NCI-H460 (cell line): ENCODE data around the gene PLSCR2. TPM values are rescaled to one million over a fixed set of nuclear protein-coding genes. Genes with fewer than 3 reads are reported as not detected.
"Not testable (repeated sequence)": the region's sequence is repeated elsewhere in the genome, so short reads cannot be mapped to it uniquely, and the experiment has no call there.

ENCODE experiments used
- DNase-seq: peaks from one replicate; pipeline ENCODE4 v3.0.0-alpha.2; 2016; ENCODE audit warnings: low read depth; ENCODE audit errors: extremely low read depth
- total RNA-seq: library from RNA; depleted of rRNA; stranded (reverse); fragments of >200 nt; shearing (Covaris generic); gene quantifications from 2 replicates; pipeline ENCODE4 v1.2.3, GENCODE V29; 2014; rRNA removed

The PLSCR2 gene
- total RNA-seq, 1 experiment from 2014 or later: not detected

GRCh38 chr3:146431240-146431639 is 38.1 kb downstream of the PLSCR2 start:
- no peak for DNase-seq

DNA sequence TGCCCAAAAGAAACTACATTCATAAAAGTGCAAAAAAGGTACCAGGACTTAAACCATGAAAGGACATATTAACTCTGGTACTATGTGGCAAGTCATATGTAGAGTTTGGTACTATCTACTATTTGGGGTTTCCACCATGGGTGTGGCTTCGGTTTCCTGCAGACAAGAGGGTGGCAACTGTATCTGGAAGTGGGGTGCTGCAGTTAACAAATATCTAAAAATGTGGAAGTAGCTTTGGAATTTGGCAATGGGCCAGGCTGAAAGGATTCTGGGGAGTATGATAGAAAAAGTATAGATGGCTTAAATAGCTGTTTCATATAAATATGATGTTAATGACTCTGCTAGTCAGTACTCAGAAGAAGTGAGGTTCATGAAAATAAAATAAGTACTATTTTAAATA is 44.0 kb downstream of the PLSCR2 start:
- DNase-seq: no peak

DNA sequence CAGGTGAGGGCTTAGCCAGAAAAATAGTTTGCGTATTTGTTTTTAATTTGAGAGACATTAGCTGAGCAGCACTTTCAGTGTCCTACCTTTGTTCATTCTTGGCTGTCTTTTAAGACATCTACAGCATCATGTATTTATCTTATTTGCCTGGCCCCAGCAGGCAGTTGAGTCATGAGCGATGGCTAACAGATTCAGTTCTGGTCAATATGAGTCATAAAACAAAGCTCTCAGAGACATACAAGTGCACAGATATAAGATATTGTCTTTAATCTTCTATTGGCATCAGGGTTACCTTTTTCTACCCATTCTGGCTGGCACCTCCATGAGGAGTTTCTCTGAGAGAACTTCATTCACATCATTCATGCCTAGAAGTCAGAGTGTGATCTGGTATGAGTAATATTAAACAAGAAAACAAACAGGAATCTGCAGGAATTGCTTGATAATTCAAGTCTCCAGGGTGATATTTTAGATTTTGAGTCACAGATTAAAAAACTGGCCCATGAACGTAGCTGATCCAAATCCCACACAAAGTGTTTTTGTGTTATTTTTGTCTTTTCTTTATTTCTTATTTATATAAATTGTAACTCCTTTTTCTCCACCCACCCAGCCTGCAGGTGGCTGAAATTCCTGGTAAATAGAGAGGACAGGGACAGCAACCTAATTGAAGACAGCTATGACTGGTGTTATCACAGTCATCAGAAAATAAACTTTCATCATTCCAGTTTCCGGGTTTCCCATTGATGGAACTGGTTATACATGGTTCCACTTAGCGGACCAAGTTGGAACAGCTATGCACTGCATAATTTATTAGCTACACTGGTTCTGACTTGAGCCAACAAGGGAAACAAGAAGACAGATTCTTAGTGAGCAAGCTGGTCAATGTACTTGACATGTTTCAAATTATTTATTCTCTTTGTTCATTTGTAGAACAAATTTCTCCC is 47.3 kb downstream of the PLSCR2 start:
- no peak for DNase-seq

DNA sequence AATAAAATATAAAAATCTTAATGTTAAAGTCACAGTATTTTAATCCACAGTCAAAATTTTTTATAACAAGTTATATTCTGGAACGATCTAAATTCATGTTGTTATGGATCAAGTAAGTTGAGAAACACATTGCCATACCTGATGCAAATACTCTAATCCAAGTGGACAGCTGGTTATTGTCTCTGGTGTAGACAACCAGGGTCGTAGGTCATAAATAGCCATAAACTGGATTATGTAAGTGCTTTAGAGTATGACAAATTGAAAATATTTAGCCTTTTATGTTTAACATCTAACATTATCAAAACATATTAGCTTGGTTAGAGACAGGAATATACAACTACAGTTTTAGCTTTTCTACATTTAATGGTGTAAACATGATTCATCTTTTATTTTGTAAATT is 53.0 kb downstream of the PLSCR2 start:
- DNase-seq: no peak

DNA sequence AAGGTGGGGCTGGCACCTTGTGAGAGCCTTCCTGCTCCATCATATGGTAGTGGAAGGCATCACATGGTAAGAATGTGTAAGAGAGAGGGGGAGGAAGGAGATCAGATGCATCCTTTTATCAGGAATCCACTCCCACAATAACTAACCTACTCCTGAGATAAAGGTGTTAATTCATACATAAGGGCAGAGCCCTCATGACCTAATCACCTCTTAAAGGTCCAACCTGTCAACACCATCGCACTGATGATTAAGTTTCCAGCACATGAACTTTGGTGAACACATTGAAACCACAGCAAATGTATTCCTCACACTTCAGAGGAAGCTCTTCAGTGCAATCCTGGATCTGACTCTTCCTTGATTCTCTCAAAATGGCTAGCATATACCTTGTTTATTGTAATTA is 55.4 kb downstream of the PLSCR2 start:
- DNase-seq: no peak

DNA sequence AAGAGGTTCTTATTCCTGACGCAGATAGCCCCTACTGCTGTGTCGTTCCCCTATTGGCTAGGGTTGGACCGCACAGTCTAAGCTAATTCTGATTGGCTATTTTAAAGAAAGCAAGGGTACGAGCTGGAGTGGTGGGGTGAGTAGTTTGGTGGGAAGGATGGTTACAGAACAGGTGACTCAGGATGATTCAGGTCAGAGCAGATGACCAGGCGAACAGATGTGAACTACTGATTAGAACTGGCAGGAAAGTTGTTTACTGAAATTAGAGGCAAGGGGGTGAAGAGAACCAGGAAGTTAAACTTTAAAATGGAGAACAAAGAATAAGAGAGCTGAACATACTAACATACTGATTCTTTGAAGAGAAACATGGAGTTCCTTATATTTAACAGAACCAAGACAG is 56.6 kb downstream of the PLSCR2 start:
- DNase-seq: not testable (repeated sequence)

GRCh38 chr3:146407956-146408355 is 61.4 kb downstream of the PLSCR2 start:
- no peak for DNase-seq

GRCh38 chr3:146404436-146404835 is 64.9 kb downstream of the PLSCR2 start:
- no peak for DNase-seq

DNA sequence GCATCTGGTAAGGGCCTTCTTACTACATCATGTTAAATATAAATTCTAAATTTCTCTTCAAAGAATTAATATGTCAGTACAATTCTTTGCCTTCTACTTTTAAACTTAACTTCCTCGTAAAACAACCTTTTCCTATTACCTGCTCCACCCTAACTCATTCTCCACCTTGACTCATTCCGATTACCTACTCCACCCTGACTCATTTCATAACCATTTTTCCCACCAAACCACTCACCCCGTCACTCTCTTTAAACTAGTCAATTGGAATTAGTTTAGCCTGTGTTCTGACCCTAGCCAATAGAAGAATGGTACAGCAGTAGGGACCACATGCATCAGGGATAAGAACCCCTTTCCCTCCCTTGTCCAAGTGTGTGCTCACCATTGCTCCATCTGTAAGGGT is 65.6 kb downstream of the PLSCR2 start:
- DNase-seq: no peak

GRCh38 chr3:146396792-146397191 is 72.6 kb downstream of the PLSCR2 start:
- no peak for DNase-seq

GRCh38 chr3:146395164-146395563 is 74.2 kb downstream of the PLSCR2 start:
- DNase-seq: no peak

- no peak for DNase-seq
These were observed 78.4 kb downstream of the PLSCR2 start for GRCh38 chr3:146390957-146391356.

DNA sequence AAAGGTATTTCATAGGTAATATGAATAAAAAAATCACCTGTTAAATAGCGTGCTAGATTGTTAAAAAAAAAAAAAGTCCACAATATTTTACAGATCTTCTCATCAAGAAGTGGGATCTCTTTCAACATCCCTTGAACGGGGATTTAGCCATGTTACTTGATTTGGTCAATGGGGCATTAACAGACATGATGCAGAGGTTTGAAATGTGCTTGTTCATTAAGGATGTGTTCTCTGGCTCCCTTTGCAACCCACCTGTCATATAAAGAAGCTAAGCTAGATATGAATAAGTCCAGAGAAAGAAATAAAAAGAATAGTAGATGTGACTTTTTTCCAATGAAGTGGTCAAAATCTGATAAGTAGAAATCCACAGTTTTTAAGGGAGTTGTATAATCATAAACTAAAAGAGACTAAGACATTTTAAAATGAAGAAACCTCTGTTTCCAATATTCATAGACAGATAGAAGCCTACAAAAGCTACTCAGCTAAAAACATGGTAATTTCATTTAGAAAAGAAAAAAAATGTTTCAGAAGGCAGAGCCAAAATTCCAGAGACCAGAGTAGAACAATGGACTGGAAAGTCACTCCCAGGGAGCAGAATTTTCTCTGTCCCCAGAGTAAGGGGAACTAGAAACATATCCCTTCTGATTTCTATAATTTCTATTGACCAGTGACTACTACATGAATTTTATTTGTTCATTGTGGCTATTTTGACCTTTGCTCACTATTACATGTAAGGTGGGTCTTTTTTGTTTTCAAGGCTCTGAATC is 79.2 kb downstream of the PLSCR2 start:
- DNase-seq: no peak

- DNase-seq: no peak
These were observed 81.8 kb downstream of the PLSCR2 start for GRCh38 chr3:146387566-146387965.

DNA sequence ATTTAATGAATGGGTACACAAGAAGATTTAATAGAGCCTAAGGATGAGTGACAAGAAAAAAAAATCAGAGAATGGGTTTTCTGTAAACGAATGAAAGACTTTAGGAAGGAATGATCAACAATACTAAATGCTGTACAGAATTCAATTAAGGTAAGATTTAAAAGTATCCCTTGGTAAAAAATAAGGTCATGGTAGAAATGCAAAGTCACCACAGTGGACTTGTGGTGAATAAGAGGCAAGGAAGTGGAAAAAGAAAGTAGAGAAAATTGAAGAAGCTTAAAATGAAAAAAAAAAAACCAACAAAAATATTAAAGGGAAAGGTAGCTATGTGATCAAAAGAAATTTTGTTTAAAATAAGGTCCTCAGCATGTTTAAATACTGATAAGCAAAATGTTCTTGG is 82.4 kb downstream of the PLSCR2 start:
- DNase-seq: no peak

- no peak for DNase-seq
These were observed 84.6 kb downstream of the PLSCR2 start for GRCh38 chr3:146384786-146385185.

Other genes with a start within 250 kb of the PLSCR2 start
- 3.7 and 4.3 TPM in 2 replicates for gene PLSCR4, start 218.5 kb downstream of the PLSCR2 start, total RNA-seq
- gene PLSCR1, start 75.0 kb upstream of the PLSCR2 start, total RNA-seq: 21.1 and 25.0 TPM in 2 replicates
- not detected in 2 replicates for gene PLSCR5, start 135.8 kb upstream of the PLSCR2 start, total RNA-seq